Activated CD4-positive, alpha-beta memory T cell treated with anti-CD3 and anti-CD28 coated beads, Interleukin-2, amount 10 ng/mL, durations not matched to agents 7 days and 5 days (primary cell): ENCODE results near the gene COASY. TPM values are rescaled to one million over a fixed set of nuclear protein-coding genes. Genes with fewer than 3 reads are reported as not detected.

ENCODE experiments used
- CTCF ChIA-PET: fragments of 350-600 bp; sonication (Branson Sonifier 250); formaldehyde crosslinking; loops from one replicate; lab custom pipeline; 2021; ENCODE audit warnings: antibody characterized with exemption, inconsistent platforms; lab: Charles Lee
- POLR2A ChIA-PET: fragments of 350-600 bp; sonication (Branson Sonifier 250); formaldehyde crosslinking; loops from one replicate; lab custom pipeline; 2021; ENCODE audit warnings: antibody characterized with exemption; lab: Charles Lee
- DNase-seq: peaks from one replicate; pipeline ENCODE4 v3.0.0-alpha.2; 2020
- H3K27ac Mint-ChIP-seq: one replicate; pipeline ENCODE4 v1.8.0; 2021; ENCODE audit warnings: mild to moderate bottlenecking, mixed read lengths
- H3K27me3 Mint-ChIP-seq: one replicate; pipeline ENCODE4 v1.8.0; 2021; ENCODE audit warnings: mixed read lengths
- H3K36me3 Mint-ChIP-seq: one replicate; pipeline ENCODE4 v1.8.0; 2021; ENCODE audit warnings: low read depth, mixed read lengths
- H3K4me1 Mint-ChIP-seq: one replicate; pipeline ENCODE4 v1.8.0; 2021; ENCODE audit warnings: mixed read lengths
- H3K4me3 Mint-ChIP-seq: one replicate; pipeline ENCODE4 v1.8.0; 2021; ENCODE audit warnings: mild to moderate bottlenecking, mixed read lengths
- H3K9me3 Mint-ChIP-seq: one replicate; pipeline ENCODE4 v1.8.0; 2021; ENCODE audit warnings: mixed read lengths
- total RNA-seq, 2 experiments: library from RNA; stranded (reverse); gene quantifications; one replicate each; pipeline ENCODE4 v1.2.3, GENCODE V29; 2021

Gene COASY
- total RNA-seq, 2 experiments from 2014 or later: 80.1 to 84.3 TPM

- no peak for DNase-seq
- H3K27ac Mint-ChIP-seq: no peak overlapping the region
- ChIA-PET CTCF (no interaction called here), POLR2A (no interaction called here)
- peaks cover 70% of the 10 kb centered on the region for H3K36me3 Mint-ChIP-seq
- H3K4me1 Mint-ChIP-seq: peaks cover 2% of the 10 kb centered on the region
- no peak overlapping the region for H3K4me3 Mint-ChIP-seq
- H3K9me3 Mint-ChIP-seq: no peaks in the 10 kb centered on the region
- H3K27me3 Mint-ChIP-seq: no peaks in the 10 kb centered on the region
Measured at GRCh38 chr17:42585353-42585752, 23.4 kb downstream of the COASY start.

GRCh38 chr17:42586514-42587230, 24.7 kb downstream of the COASY start:
- no peak for DNase-seq
- Mint-ChIP-seq H3K9me3 (no peaks in the 10 kb centered on the region), H3K36me3 (peaks cover 69% of the 10 kb centered on the region), H3K4me3 (no peak overlapping the region), H3K4me1 (peaks cover 5% of the 10 kb centered on the region), H3K27ac (peak overlapping the region; percentile 52), H3K27me3 (no peaks in the 10 kb centered on the region)
- ChIA-PET POLR2A (interaction anchor here (2.1 kb wide), 1 partner anchor 8 kb away, joined by 10 read pairs; the partner anchor contains the start of gene PSMC3IP), CTCF (interaction anchor here (0.9 to 7.1 kb wide), 2 partner anchors 9 to 174 kb away, joined by 3 to 37 read pairs; partner anchors contain the start of genes PSMC3IP and RAMP2)

GRCh38 chr17:42590886-42591285, 28.9 kb downstream of the COASY start:
- POLR2A ChIA-PET: interaction anchor here (1.9 kb wide), 1 partner anchor 13 kb away, joined by 7 read pairs; the partner anchor contains the start of gene PSMC3IP
- H3K27ac Mint-ChIP-seq: no peak overlapping the region

GRCh38 chr17:42591411-42591810, 29.5 kb downstream of the COASY start:
- no peak overlapping the region for H3K27ac Mint-ChIP-seq
- POLR2A ChIA-PET: interaction anchor here (1.1 to 1.9 kb wide), 2 partner anchors 14 kb away, joined by 5 to 7 read pairs; partner anchors contain the start of gene PSMC3IP
- CTCF ChIA-PET: interaction anchor here (1.0 to 7.1 kb wide), 2 partner anchors 11 to 13 kb away, joined by 3 to 37 read pairs; partner anchors contain the start of gene PSMC3IP
- no peaks in the 10 kb centered on the region for H3K27me3 Mint-ChIP-seq
- H3K4me1 Mint-ChIP-seq: peaks cover 5% of the 10 kb centered on the region
- H3K4me3 Mint-ChIP-seq: no peak overlapping the region
- H3K9me3 Mint-ChIP-seq: no peaks in the 10 kb centered on the region
- peaks cover 39% of the 10 kb centered on the region for H3K36me3 Mint-ChIP-seq
- no peak for DNase-seq

More at GRCh38 chr17:42590886-42591285, 28.9 kb downstream of the COASY start:
- CTCF ChIA-PET: interaction anchor here (1.0 to 7.1 kb wide), 3 partner anchors 11 to 18 kb away, joined by 3 to 37 read pairs (median 3); partner anchors contain the start of gene PSMC3IP
- Mint-ChIP-seq H3K36me3 (peaks cover 43% of the 10 kb centered on the region), H3K4me1 (peaks cover 5% of the 10 kb centered on the region), H3K9me3 (no peaks in the 10 kb centered on the region), H3K4me3 (no peak overlapping the region), H3K27me3 (no peaks in the 10 kb centered on the region)
- no peak for DNase-seq

- no peak overlapping the region for H3K27ac Mint-ChIP-seq
- H3K4me1 Mint-ChIP-seq: peaks cover 3% of the 10 kb centered on the region
- H3K27me3 Mint-ChIP-seq: no peaks in the 10 kb centered on the region
- peaks cover 16% of the 10 kb centered on the region for H3K36me3 Mint-ChIP-seq
- ChIA-PET CTCF (no interaction called here), POLR2A (interaction anchor here (0.6 kb wide), 1 partner anchor 13 kb away, joined by 3 read pairs; no protein-coding TSS in a partner anchor)
- no peaks in the 10 kb centered on the region for H3K9me3 Mint-ChIP-seq
- DNase-seq: no peak
- no peak overlapping the region for H3K4me3 Mint-ChIP-seq
Measured at GRCh38 chr17:42596386-42596785, 34.4 kb downstream of the COASY start.

- H3K27ac Mint-ChIP-seq: no peak overlapping the region
- peaks cover 21% of the 10 kb centered on the region for H3K36me3 Mint-ChIP-seq
- ChIA-PET CTCF (interaction anchor here (0.8 to 1.5 kb wide), 5 partner anchors 18 to 176 kb away, joined by 3 read pairs; partner anchors contain the start of gene PSMC3IP), POLR2A (interaction anchor here (1.4 kb wide), 1 partner anchor 20 kb away, joined by 6 read pairs; the partner anchor contains the start of gene PSMC3IP)
- H3K9me3 Mint-ChIP-seq: no peaks in the 10 kb centered on the region
- no peaks in the 10 kb centered on the region for H3K27me3 Mint-ChIP-seq
- H3K4me1 Mint-ChIP-seq: peaks cover 10% of the 10 kb centered on the region
- DNase-seq: no peak
- H3K4me3 Mint-ChIP-seq: no peak overlapping the region
Measured at GRCh38 chr17:42598905-42599304, 37.0 kb downstream of the COASY start.

- peaks cover 35% of the 10 kb centered on the region for H3K36me3 Mint-ChIP-seq
- H3K4me1 Mint-ChIP-seq: peaks cover 44% of the 10 kb centered on the region
- DNase-seq: no peak
- CTCF ChIA-PET: no interaction called here
- no peaks in the 10 kb centered on the region for H3K9me3 Mint-ChIP-seq
- H3K27ac Mint-ChIP-seq: no peak overlapping the region
- no peak overlapping the region for H3K4me3 Mint-ChIP-seq
- H3K27me3 Mint-ChIP-seq: no peaks in the 10 kb centered on the region
- POLR2A ChIA-PET: no interaction called here
Measured at GRCh38 chr17:42603318-42603717, 41.4 kb downstream of the COASY start.

- H3K4me1 Mint-ChIP-seq: peaks cover 48% of the 10 kb centered on the region
- ChIA-PET CTCF (interaction anchor here (0.8 to 6.0 kb wide), 8 partner anchors 17 to 216 kb away, joined by 3 to 70 read pairs (median 5); partner anchors contain the start of genes BECN1, MLX and PSMC3IP), POLR2A (interaction anchor here (0.7 to 3.4 kb wide), 16 partner anchors 25 to 413 kb away, joined by 3 to 41 read pairs (median 5); partner anchors contain the start of genes BECN1, GHDC, MLX and PLEKHH3)
- no peaks in the 10 kb centered on the region for H3K27me3 Mint-ChIP-seq
- peaks cover 47% of the 10 kb centered on the region for H3K36me3 Mint-ChIP-seq
- H3K27ac Mint-ChIP-seq: no peak overlapping the region
- H3K4me3 Mint-ChIP-seq: peak overlapping the region; percentile 99
- DNase-seq: no peak
- no peaks in the 10 kb centered on the region for H3K9me3 Mint-ChIP-seq
Measured at GRCh38 chr17:42607769-42608168, 45.8 kb downstream of the COASY start.

- ChIA-PET CTCF (interaction anchor here (0.8 to 6.0 kb wide), 11 partner anchors 18 to 217 kb away, joined by 3 to 70 read pairs (median 5); partner anchors contain the start of genes BECN1, MLX, PLEKHH3 and PSMC3IP), POLR2A (interaction anchor here (0.7 to 3.4 kb wide), 30 partner anchors 8 to 707 kb away, joined by 3 to 41 read pairs (median 4); partner anchors contain the start of genes BECN1, COASY, GHDC and KCNH4)
- peaks cover 43% of the 10 kb centered on the region for H3K4me1 Mint-ChIP-seq
- no peaks in the 10 kb centered on the region for H3K9me3 Mint-ChIP-seq
- peak; percentile 39 for DNase-seq
- H3K36me3 Mint-ChIP-seq: peaks cover 45% of the 10 kb centered on the region
- no peaks in the 10 kb centered on the region for H3K27me3 Mint-ChIP-seq
- peak overlapping the region; percentile 99 for H3K4me3 Mint-ChIP-seq
- H3K27ac Mint-ChIP-seq: peak overlapping the region; percentile 91
Measured at GRCh38 chr17:42608305-42609181, 46.6 kb downstream of the COASY start.

GRCh38 chr17:42609182-42609813, 47.4 kb downstream of the COASY start, which contains the start of the genes RETREG3 and TUBG1:
TSS of gene RETREG3 (minus strand) at chr17:42609374. CDS start at chr17:42609324, 50 bp downstream.
TSS of gene TUBG1 (plus strand) at chr17:42609683. CDS start at chr17:42609738, 55 bp downstream.
- ChIA-PET CTCF (interaction anchor here (0.6 to 6.0 kb wide), 13 partner anchors 15 to 216 kb away, joined by 3 to 70 read pairs (median 4); partner anchors contain the start of genes MLX, PLEKHH3 and PSMC3IP), POLR2A (interaction anchor here (0.6 to 3.4 kb wide), 24 partner anchors 9 to 706 kb away, joined by 3 to 41 read pairs (median 4); partner anchors contain the start of genes BECN1, COASY, KCNH4 and MLX)
- Mint-ChIP-seq H3K27me3 (no peaks in the 10 kb centered on the region), H3K4me3 (peak within 1 kb of the TSS; percentile 99), H3K36me3 (peaks cover 47% of the 10 kb centered on the region), H3K9me3 (no peaks in the 10 kb centered on the region), H3K4me1 (peaks cover 42% of the 10 kb centered on the region), H3K27ac (peak within 1 kb of the TSS; percentile 91)
- DNase-seq: peak; percentile 99
